CD8-positive, alpha-beta memory T cell (primary cell): Measurements from ENCODE around the gene DUOX1. TPM values are rescaled to one million over a fixed set of nuclear protein-coding genes. Genes with fewer than 3 reads are reported as not detected.

Experiments
- CTCF ChIA-PET: fragments of 350-600 bp; sonication (Branson Sonifier 250); formaldehyde crosslinking; loops from one replicate; lab custom pipeline; 2021; ENCODE audit warnings: antibody characterized with exemption; lab: Charles Lee
- POLR2A ChIA-PET: fragments of 350-600 bp; sonication (Branson Sonifier 250); formaldehyde crosslinking; loops from one replicate; lab custom pipeline; 2021; ENCODE audit warnings: antibody characterized with exemption; lab: Charles Lee
- DNase-seq, 5 donors: peaks; one replicate each; pipeline versions ENCODE4 v3.0.0 to v3.0.0-alpha.2; 2020 to 2022; ENCODE audit warnings: mixed read lengths in 1 of 5
- H3K27ac ChIP-seq: one replicate; pipeline ENCODE4 v1.7.0; 2013; ENCODE audit warnings: low read depth, mild to moderate bottlenecking, low read length, moderate library complexity
- H3K27me3 ChIP-seq: 2 replicates; pipeline ENCODE4 v1.7.0; 2013; ENCODE audit warnings: low read length, mild to moderate bottlenecking; ENCODE audit not compliant: insufficient read depth, poor library complexity, severe bottlenecking
- H3K36me3 ChIP-seq: 2 replicates; pipeline ENCODE4 v1.7.0; 2013; ENCODE audit warnings: mild to moderate bottlenecking, low read length, moderate library complexity; ENCODE audit not compliant: insufficient read depth
- H3K4me1 ChIP-seq: 2 replicates; pipeline ENCODE4 v1.7.0; 2013; ENCODE audit warnings: mild to moderate bottlenecking, low read length, moderate library complexity; ENCODE audit not compliant: insufficient read depth
- H3K4me3 ChIP-seq: 2 replicates; pipeline ENCODE4 v1.7.0; 2013; ENCODE audit warnings: mild to moderate bottlenecking, low read length
- H3K9me3 ChIP-seq: 2 replicates; pipeline ENCODE4 v1.7.0; 2013; ENCODE audit warnings: mild to moderate bottlenecking, low read length
- H3K27ac Mint-ChIP-seq, 8 donors: one replicate each; pipeline ENCODE4 v1.8.0; 2020 to 2021; ENCODE audit warnings: mixed read lengths in 8 of 8, mild to moderate bottlenecking in 6 of 8, inconsistent platforms in 3 of 8, moderate library complexity in 3 of 8
- H3K27me3 Mint-ChIP-seq, 2 donors: one replicate each; pipeline ENCODE4 v1.8.0; 2020 to 2021; ENCODE audit warnings: mixed read lengths in 2 of 2, mild to moderate bottlenecking in 1 of 2, moderate library complexity in 1 of 2
- H3K36me3 Mint-ChIP-seq, 3 donors: one replicate each; pipeline ENCODE4 v1.8.0; 2020 to 2021; ENCODE audit warnings: mixed read lengths in 3 of 3, inconsistent platforms in 1 of 3, mild to moderate bottlenecking in 1 of 3
- H3K4me1 Mint-ChIP-seq, 3 donors: one replicate each; pipeline ENCODE4 v1.8.0; 2020 to 2021; ENCODE audit warnings: mixed read lengths in 3 of 3, inconsistent platforms in 1 of 3, mild to moderate bottlenecking in 1 of 3
- H3K4me3 Mint-ChIP-seq, 7 donors: one replicate each; pipeline ENCODE4 v1.8.0; 2020 to 2021; ENCODE audit warnings: mixed read lengths in 7 of 7, mild to moderate bottlenecking in 6 of 7, moderate library complexity in 4 of 7, inconsistent platforms in 2 of 7
- H3K9me3 Mint-ChIP-seq, 5 donors: one replicate each; pipeline ENCODE4 v1.8.0; 2020 to 2022; ENCODE audit warnings: mixed read lengths in 5 of 5, mild to moderate bottlenecking in 3 of 5, moderate library complexity in 2 of 5, inconsistent platforms in 1 of 5
- polyA plus RNA-seq: library from polyadenylated mRNA; unstranded; fragments of 300-500 nt; fragmentation: Illumina TruSeq; gene quantifications from one replicate; pipeline ENCODE4 v1.2.3, GENCODE V29; 2021
- total RNA-seq, 2 experiments: library from RNA; stranded (reverse); gene quantifications; one replicate each; pipeline ENCODE4 v1.2.3, GENCODE V29; 2021

DUOX1 gene
- total and polyA plus RNA-seq, 3 experiments from 2014 or later: 0.11 to 1.2 TPM; not detected in 1

GRCh38 chr15:45169608-45170480 lies 40.0 kb downstream of the DUOX1 start:
- Histone ChIP-seq H3K36me3 (no peaks in the 10 kb centered on the region), H3K27ac (peak overlapping the region; percentile 2), H3K27me3 (no peaks in the 10 kb centered on the region), H3K4me1 (peaks cover 15% of the 10 kb centered on the region), H3K9me3 (no peaks in the 10 kb centered on the region), H3K4me3 (no peak overlapping the region)
- peak overlapping the region in 1 of 7 donors; percentile 29 for H3K4me3 Mint-ChIP-seq
- H3K27ac Mint-ChIP-seq: peak overlapping the region in 5 of 8 donors; percentile 47 to 77 (median 66)
- ChIA-PET POLR2A (interaction anchor here (2.9 kb wide), 1 partner anchor 31 kb away, joined by 14 read pairs; no protein-coding TSS in a partner anchor), CTCF (interaction anchor here (2.7 to 3.5 kb wide), 3 partner anchors 9 to 52 kb away, joined by 7 to 19 read pairs (median 11); no protein-coding TSS in a partner anchor)
- H3K36me3 Mint-ChIP-seq: no peaks in the 10 kb centered on the region
- no peaks in the 10 kb centered on the region for H3K9me3 Mint-ChIP-seq
- H3K27me3 Mint-ChIP-seq: no peaks in the 10 kb centered on the region
- peaks cover 2 to 17% (median 16%) of the 10 kb centered on the region in 3 donors for H3K4me1 Mint-ChIP-seq
- DNase-seq: no peak

GRCh38 chr15:45171912-45172311 lies 42.1 kb downstream of the DUOX1 start:
- no peaks in the 10 kb centered on the region for H3K36me3 Mint-ChIP-seq
- no peak for DNase-seq
- ChIA-PET POLR2A (no interaction called here), CTCF (interaction anchor here (1.0 to 2.7 kb wide), 3 partner anchors 9 to 54 kb away, joined by 5 to 8 read pairs (median 7); no protein-coding TSS in a partner anchor)
- Histone ChIP-seq H3K4me3 (no peak overlapping the region), H3K27me3 (no peaks in the 10 kb centered on the region), H3K4me1 (no peaks in the 10 kb centered on the region), H3K36me3 (no peaks in the 10 kb centered on the region), H3K9me3 (no peaks in the 10 kb centered on the region), H3K27ac (no peak overlapping the region)
- H3K4me1 Mint-ChIP-seq: no peaks in the 10 kb centered on the region
- H3K27me3 Mint-ChIP-seq: no peaks in the 10 kb centered on the region
- H3K27ac Mint-ChIP-seq: no peak overlapping the region
- no peaks in the 10 kb centered on the region for H3K9me3 Mint-ChIP-seq
- H3K4me3 Mint-ChIP-seq: no peak overlapping the region

GRCh38 chr15:45174069-45174468 lies 44.3 kb downstream of the DUOX1 start:
- no peak overlapping the region for H3K27ac ChIP-seq
- no peaks in the 10 kb centered on the region for H3K9me3 ChIP-seq
- no peaks in the 10 kb centered on the region for H3K27me3 ChIP-seq
- no peaks in the 10 kb centered on the region for H3K4me1 ChIP-seq
- H3K36me3 Mint-ChIP-seq: no peaks in the 10 kb centered on the region
- CTCF ChIA-PET: no interaction called here
- no peak overlapping the region for H3K27ac Mint-ChIP-seq
- no peaks in the 10 kb centered on the region for H3K4me1 Mint-ChIP-seq
- POLR2A ChIA-PET: no interaction called here
- no peaks in the 10 kb centered on the region for H3K9me3 Mint-ChIP-seq
- H3K4me3 Mint-ChIP-seq: peak overlapping the region in 1 of 7 donors; percentile 20
- no peaks in the 10 kb centered on the region for H3K36me3 ChIP-seq
- DNase-seq: no peak
- no peaks in the 10 kb centered on the region for H3K27me3 Mint-ChIP-seq
- H3K4me3 ChIP-seq: no peak overlapping the region

GRCh38 chr15:45174577-45174976 lies 44.8 kb downstream of the DUOX1 start:
- H3K9me3 ChIP-seq: no peaks in the 10 kb centered on the region
- no peaks in the 10 kb centered on the region for H3K36me3 ChIP-seq
- H3K27me3 Mint-ChIP-seq: no peaks in the 10 kb centered on the region
- ChIA-PET CTCF (interaction anchor here (3.7 kb wide), 1 partner anchor 11 kb away, joined by 18 read pairs; no protein-coding TSS in a partner anchor), POLR2A (no interaction called here)
- H3K27me3 ChIP-seq: no peaks in the 10 kb centered on the region
- H3K36me3 Mint-ChIP-seq: no peaks in the 10 kb centered on the region
- no peak for DNase-seq
- no peak overlapping the region for H3K4me3 ChIP-seq
- H3K27ac ChIP-seq: no peak overlapping the region
- no peak overlapping the region for H3K4me3 Mint-ChIP-seq
- H3K9me3 Mint-ChIP-seq: no peaks in the 10 kb centered on the region
- H3K27ac Mint-ChIP-seq: peak overlapping the region in 1 of 8 donors; percentile 68
- no peaks in the 10 kb centered on the region for H3K4me1 Mint-ChIP-seq
- H3K4me1 ChIP-seq: no peaks in the 10 kb centered on the region

GRCh38 chr15:45177285-45177684 lies 47.5 kb downstream of the DUOX1 start:
- Histone ChIP-seq H3K9me3 (no peaks in the 10 kb centered on the region), H3K4me3 (no peak overlapping the region), H3K4me1 (peaks cover 7% of the 10 kb centered on the region), H3K27ac (no peak overlapping the region), H3K36me3 (no peaks in the 10 kb centered on the region), H3K27me3 (no peaks in the 10 kb centered on the region)
- no peaks in the 10 kb centered on the region for H3K36me3 Mint-ChIP-seq
- no peaks in the 10 kb centered on the region for H3K9me3 Mint-ChIP-seq
- H3K4me3 Mint-ChIP-seq: no peak overlapping the region
- no peaks in the 10 kb centered on the region for H3K27me3 Mint-ChIP-seq
- DNase-seq: no peak
- peaks cover 11 to 15% (median 14%) of the 10 kb centered on the region in 3 donors for H3K4me1 Mint-ChIP-seq
- H3K27ac Mint-ChIP-seq: peak overlapping the region in 1 of 8 donors; percentile 29
- CTCF ChIA-PET: interaction anchor here (1.5 to 3.7 kb wide), 4 partner anchors 9 to 21 kb away, joined by 3 to 18 read pairs (median 8); no protein-coding TSS in a partner anchor
- POLR2A ChIA-PET: no interaction called here

- ChIA-PET POLR2A (interaction anchor here (1.1 to 1.3 kb wide), 2 partner anchors 12 to 22 kb away, joined by 3 to 4 read pairs; no protein-coding TSS in a partner anchor), CTCF (interaction anchor here (1.2 to 3.8 kb wide), 11 partner anchors 11 to 220 kb away, joined by 3 to 19 read pairs (median 7); no protein-coding TSS in a partner anchor)
- Histone ChIP-seq H3K4me1 (peaks cover 7% of the 10 kb centered on the region), H3K36me3 (no peaks in the 10 kb centered on the region), H3K27ac (no peak overlapping the region), H3K9me3 (no peaks in the 10 kb centered on the region), H3K4me3 (no peak overlapping the region), H3K27me3 (no peaks in the 10 kb centered on the region)
- peaks cover 11 to 15% (median 14%) of the 10 kb centered on the region in 3 donors for H3K4me1 Mint-ChIP-seq
- no peaks in the 10 kb centered on the region for H3K9me3 Mint-ChIP-seq
- DNase-seq: peak; percentile 33 to 73 (median 38)
- H3K27ac Mint-ChIP-seq: peak overlapping the region in 4 of 8 donors; percentile 16 to 40 (median 22)
- no peaks in the 10 kb centered on the region for H3K27me3 Mint-ChIP-seq
- no peak overlapping the region for H3K4me3 Mint-ChIP-seq
- no peaks in the 10 kb centered on the region for H3K36me3 Mint-ChIP-seq
Observed at GRCh38 chr15:45179221-45179985, 49.6 kb downstream of the DUOX1 start.

- H3K4me1 Mint-ChIP-seq: peaks cover 11 to 15% (median 14%) of the 10 kb centered on the region in 3 donors
- ChIA-PET POLR2A (interaction anchor here (1.1 to 1.3 kb wide), 2 partner anchors 13 to 21 kb away, joined by 3 to 4 read pairs; no protein-coding TSS in a partner anchor), CTCF (interaction anchor here (0.8 to 3.8 kb wide), 10 partner anchors 9 to 219 kb away, joined by 3 to 19 read pairs (median 6); no protein-coding TSS in a partner anchor)
- Histone ChIP-seq H3K4me1 (peaks cover 7% of the 10 kb centered on the region), H3K4me3 (no peak overlapping the region), H3K27ac (no peak overlapping the region), H3K36me3 (no peaks in the 10 kb centered on the region), H3K9me3 (no peaks in the 10 kb centered on the region), H3K27me3 (no peaks in the 10 kb centered on the region)
- H3K4me3 Mint-ChIP-seq: peak overlapping the region in 4 of 7 donors; percentile 15 to 65 (median 37)
- DNase-seq: peak in 1 of 5 donors; percentile 26
- no peaks in the 10 kb centered on the region for H3K9me3 Mint-ChIP-seq
- no peaks in the 10 kb centered on the region for H3K36me3 Mint-ChIP-seq
- no peaks in the 10 kb centered on the region for H3K27me3 Mint-ChIP-seq
- H3K27ac Mint-ChIP-seq: peak overlapping the region; percentile 17 to 96 (median 56)
Observed at GRCh38 chr15:45180201-45180600, 50.4 kb downstream of the DUOX1 start.
